RWPE2 (cell line): ENCODE measurements around the gene MS4A2.

Experiments
- ATAC-seq: fragments of 200-7000 bp; cut with Tn5 transposase; 3 replicates; pipeline ENCODE4 v1.9.1; 2021; ENCODE audit warnings: low read depth
- DNase-seq: peaks from one replicate; pipeline ENCODE4 v3.0.0-alpha.2; 2020; ENCODE audit warnings: low spot score
- H3K27ac ChIP-seq: fragments of 450-650 bp; 2 replicates; pipeline ENCODE4 v1.5.1; 2017; ENCODE audit warnings: mild to moderate bottlenecking; ENCODE audit not compliant: poor library complexity, severe bottlenecking
- H3K27me3 ChIP-seq: fragments of 250-450 bp; sonication (Bioruptor Pico); 2 replicates; pipeline ENCODE4 v1.5.1; 2021; ENCODE audit warnings: mild to moderate bottlenecking, moderate library complexity; ENCODE audit not compliant: insufficient read depth, poor library complexity, severe bottlenecking
- H3K36me3 ChIP-seq: fragments of 250-450 bp; sonication (Bioruptor Pico); 2 replicates; pipeline ENCODE4 v1.5.1; 2020; ENCODE audit warnings: low read depth, mild to moderate bottlenecking, moderate library complexity
- H3K4me1 ChIP-seq: fragments of 250-450 bp; sonication (Bioruptor Pico); 2 replicates; pipeline ENCODE4 v1.5.1; 2021; ENCODE audit warnings: mild to moderate bottlenecking, moderate library complexity; ENCODE audit not compliant: insufficient read depth, poor library complexity, severe bottlenecking
- H3K4me3 ChIP-seq: fragments of 250-450 bp; sonication (Bioruptor Pico); 2 replicates; pipeline ENCODE4 v1.5.1; 2021; ENCODE audit warnings: mild to moderate bottlenecking, moderate library complexity; ENCODE audit not compliant: severe bottlenecking
- H3K9me3 ChIP-seq: fragments of 250-450 bp; sonication (Bioruptor Pico); 2 replicates; pipeline ENCODE4 v1.5.1; 2021; ENCODE audit warnings: mild to moderate bottlenecking, moderate library complexity; ENCODE audit not compliant: severe bottlenecking
- TF ChIP-seq, protein P1 (sequence below): fragments of 450-650 bp; IDR thresholded peaks from one replicate; pipeline ENCODE4 v1.5.1; 2017; ENCODE audit warnings: mild to moderate bottlenecking, moderate library complexity; ENCODE audit not compliant: poor library complexity, severe bottlenecking

Gene MS4A2

GRCh38 chr11:60085909-60086308 lies 2.6 kb upstream of the MS4A2 start:
- Histone ChIP-seq H3K4me1 (no peaks in the 10 kb centered on the region), H3K27ac (no peak overlapping the region), H3K9me3 (no peaks in the 10 kb centered on the region), H3K27me3 (no peaks in the 10 kb centered on the region), H3K4me3 (no peak overlapping the region), H3K36me3 (no peaks in the 10 kb centered on the region)
- TF ChIP-seq, protein P1, sequence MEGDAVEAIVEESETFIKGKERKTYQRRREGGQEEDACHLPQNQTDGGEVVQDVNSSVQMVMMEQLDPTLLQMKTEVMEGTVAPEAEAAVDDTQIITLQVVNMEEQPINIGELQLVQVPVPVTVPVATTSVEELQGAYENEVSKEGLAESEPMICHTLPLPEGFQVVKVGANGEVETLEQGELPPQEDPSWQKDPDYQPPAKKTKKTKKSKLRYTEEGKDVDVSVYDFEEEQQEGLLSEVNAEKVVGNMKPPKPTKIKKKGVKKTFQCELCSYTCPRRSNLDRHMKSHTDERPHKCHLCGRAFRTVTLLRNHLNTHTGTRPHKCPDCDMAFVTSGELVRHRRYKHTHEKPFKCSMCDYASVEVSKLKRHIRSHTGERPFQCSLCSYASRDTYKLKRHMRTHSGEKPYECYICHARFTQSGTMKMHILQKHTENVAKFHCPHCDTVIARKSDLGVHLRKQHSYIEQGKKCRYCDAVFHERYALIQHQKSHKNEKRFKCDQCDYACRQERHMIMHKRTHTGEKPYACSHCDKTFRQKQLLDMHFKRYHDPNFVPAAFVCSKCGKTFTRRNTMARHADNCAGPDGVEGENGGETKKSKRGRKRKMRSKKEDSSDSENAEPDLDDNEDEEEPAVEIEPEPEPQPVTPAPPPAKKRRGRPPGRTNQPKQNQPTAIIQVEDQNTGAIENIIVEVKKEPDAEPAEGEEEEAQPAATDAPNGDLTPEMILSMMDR = no peak
- no peak for ATAC-seq
- DNase-seq = no peak

DNA sequence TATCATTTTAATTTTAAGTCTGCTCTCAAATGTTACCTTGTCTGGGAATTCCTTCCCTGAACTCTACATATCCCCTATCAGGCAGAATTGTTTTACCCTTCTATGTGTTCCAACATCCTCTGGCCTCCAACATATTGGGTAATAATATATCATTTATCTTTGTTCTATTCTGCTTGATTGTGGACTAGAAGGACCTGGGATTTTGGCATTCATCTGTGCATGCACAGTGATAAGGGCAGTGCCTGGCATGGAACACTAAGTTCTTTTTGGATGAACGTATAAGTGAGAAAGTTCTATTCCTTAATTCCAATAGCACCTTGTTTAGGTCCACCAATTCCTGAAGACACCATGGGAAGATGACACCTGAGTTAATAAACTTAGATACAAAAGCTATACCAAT lies 1.2 kb upstream of the MS4A2 start:
- TF ChIP-seq, protein P1 = no peak
- ATAC-seq = no peak

GRCh38 chr11:60095477-60096120 lies 7.1 kb downstream of the MS4A2 start:
- DNase-seq (no peak), ATAC-seq (no peak)
- Histone ChIP-seq H3K36me3 (no peaks in the 10 kb centered on the region), H3K9me3 (no peaks in the 10 kb centered on the region), H3K27ac (no peak overlapping the region), H3K27me3 (no peaks in the 10 kb centered on the region), H3K4me1 (no peaks in the 10 kb centered on the region), H3K4me3 (no peak overlapping the region)
- TF ChIP-seq, protein P1 = no peak

More for the DNA sequence above, 1.2 kb upstream of the MS4A2 start:
- H3K27ac ChIP-seq = no peak overlapping the region
- no peak for DNase-seq
- H3K27me3 ChIP-seq = no peaks in the 10 kb centered on the region
- H3K4me3 ChIP-seq = no peak overlapping the region
- H3K9me3 ChIP-seq = no peaks in the 10 kb centered on the region
- H3K4me1 ChIP-seq = no peaks in the 10 kb centered on the region
- H3K36me3 ChIP-seq = no peaks in the 10 kb centered on the region

DNA sequence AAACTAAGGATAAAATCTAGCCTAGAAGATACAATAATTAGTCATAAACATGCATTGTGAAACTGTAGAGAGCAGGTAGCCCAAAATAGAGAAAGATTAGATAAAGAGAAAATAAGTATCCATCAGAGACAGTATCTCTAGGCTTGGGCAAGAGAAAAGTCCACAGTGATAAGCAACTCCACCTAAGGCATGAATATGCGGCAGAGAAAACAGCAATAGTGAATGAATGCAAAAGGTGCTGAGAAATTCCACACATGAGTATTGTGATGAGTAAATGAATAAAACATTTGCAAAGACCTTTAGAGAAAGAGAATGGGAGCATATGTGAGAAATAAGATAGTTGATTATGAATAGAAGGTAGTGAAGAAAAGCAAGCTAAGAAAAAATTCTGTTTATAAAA lies 8.7 kb downstream of the MS4A2 start:
- H3K27ac ChIP-seq = no peak overlapping the region
- TF ChIP-seq, protein P1 = no peak
- H3K9me3 ChIP-seq = no peaks in the 10 kb centered on the region
- no peaks in the 10 kb centered on the region for H3K4me1 ChIP-seq
- ATAC-seq = no peak
- H3K27me3 ChIP-seq = no peaks in the 10 kb centered on the region
- no peak for DNase-seq
- H3K36me3 ChIP-seq = no peaks in the 10 kb centered on the region
- H3K4me3 ChIP-seq = no peak overlapping the region

DNA sequence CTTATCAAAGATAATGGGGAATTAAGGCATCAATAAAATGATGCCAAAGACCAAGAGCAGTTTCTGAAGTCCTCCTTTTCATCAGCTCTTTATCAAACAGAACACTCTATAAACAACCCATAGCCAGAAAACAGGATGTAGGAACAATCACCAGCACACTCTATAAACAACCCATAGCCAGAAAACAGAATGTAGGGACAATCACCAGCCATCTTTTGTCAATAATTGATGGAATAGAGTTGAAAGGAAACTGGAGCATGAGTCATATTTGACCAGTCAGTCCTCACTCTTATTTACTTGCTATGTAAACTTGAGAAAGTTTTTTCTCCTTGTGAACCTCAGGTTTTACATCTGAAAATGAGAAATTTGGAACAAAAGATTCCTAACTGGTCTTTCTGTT lies 10.0 kb downstream of the MS4A2 start:
- no peak overlapping the region for H3K27ac ChIP-seq
- no peak overlapping the region for H3K4me3 ChIP-seq
- H3K9me3 ChIP-seq = no peaks in the 10 kb centered on the region
- H3K36me3 ChIP-seq = no peaks in the 10 kb centered on the region
- no peaks in the 10 kb centered on the region for H3K4me1 ChIP-seq
- ATAC-seq = no peak
- H3K27me3 ChIP-seq = no peaks in the 10 kb centered on the region
- no peak for DNase-seq
- TF ChIP-seq, protein P1 = no peak
